Fibroblast of the aortic adventitia (primary cell): ENCODE data around the gene CALML3. TPM values are rescaled to one million over a fixed set of nuclear protein-coding genes. Genes with fewer than 3 reads are reported as not detected.
"Not testable (repeated sequence)": the region's sequence is repeated elsewhere in the genome, so short reads cannot be mapped to it uniquely, and the experiment has no call there.

Source experiments
- DNase-seq: peaks from one replicate; pipeline ENCODE4 v3.0.0-alpha.2; 2010; ENCODE audit warnings: low read depth
- H3K4me3 ChIP-seq: 2 replicates; pipeline ENCODE4 v1.5.1; 2011; ENCODE audit warnings: low read depth, mild to moderate bottlenecking, control low read depth, low read length, moderate library complexity
- CTCF ChIP-seq: IDR thresholded peaks from 2 replicates; pipeline ENCODE4 v1.5.1; 2011; ENCODE audit warnings: mild to moderate bottlenecking, low read length, control low read depth, inconsistent platforms; ENCODE audit not compliant: insufficient read depth
- total RNA-seq: library from RNA; depleted of rRNA; stranded (reverse); fragments of >200 nt; gene quantifications from 2 replicates; pipeline ENCODE4 v1.2.3, GENCODE V29; 2012; ENCODE audit warnings: low replicate concordance

The CALML3 gene
- total RNA-seq, result not detected in 2 replicates

GRCh38 chr10:5524641-5525560 lies at the start of gene CALML3:
CALML3 (plus strand) TSS chr10:5524961; CDS start chr10:5525086, 125 bp downstream.
- TF ChIP-seq CTCF, result no peak
- H3K4me3 ChIP-seq, result no peak within 1 kb of the TSS
- no peak for DNase-seq

GRCh38 chr10:5475088-5475487 lies 49.7 kb upstream of the CALML3 start:
- DNase-seq, H3K4me3 ChIP-seq: not testable (repeated sequence)

GRCh38 chr10:5475974-5476807 lies 48.6 kb upstream of the CALML3 start:
- not testable (repeated sequence) for DNase-seq, H3K4me3 ChIP-seq

- no peak for DNase-seq
- TF ChIP-seq CTCF, result no peak
- no peak overlapping the region for H3K4me3 ChIP-seq
These were observed 47.7 kb upstream of the CALML3 start for GRCh38 chr10:5476918-5477525.

GRCh38 chr10:5477948-5478693 lies 46.6 kb upstream of the CALML3 start:
- DNase-seq, result no peak
- H3K4me3 ChIP-seq, result no peak overlapping the region
- no peak for TF ChIP-seq CTCF

- H3K4me3 ChIP-seq, result no peak overlapping the region
- DNase-seq, result no peak
- TF ChIP-seq CTCF, result no peak
These were observed 46.0 kb upstream of the CALML3 start for GRCh38 chr10:5478694-5479305.
